Adipocyte (in vitro differentiated cells): Measurements from ENCODE around the gene JMY.
A peak's percentile ranks its signal among the peaks of the same experiment; 100 is the strongest.

Source experiments
- DNase-seq: peaks from one replicate; pipeline ENCODE4 v3.0.0-alpha.2; 2015; ENCODE audit warnings: low read depth
- H3K27me3 ChIP-seq: replicated peaks from 2 replicates; pipeline ENCODE4 v1.7.0; 2013; ENCODE audit warnings: mild to moderate bottlenecking, low read length, moderate library complexity; ENCODE audit not compliant: control insufficient read depth, insufficient read depth
- H3K36me3 ChIP-seq: 2 replicates; pipeline ENCODE4 v1.7.0; 2013; ENCODE audit warnings: low read length, mild to moderate bottlenecking, moderate library complexity; ENCODE audit not compliant: control insufficient read depth, insufficient read depth, severe bottlenecking
- H3K4me1 ChIP-seq: 2 replicates; pipeline ENCODE4 v1.7.0; 2013; ENCODE audit warnings: mild to moderate bottlenecking, low read length, moderate library complexity; ENCODE audit not compliant: control insufficient read depth, insufficient read depth
- H3K4me3 ChIP-seq: 2 replicates; pipeline ENCODE4 v1.7.0; 2013; ENCODE audit warnings: mild to moderate bottlenecking, low read length, moderate library complexity
- H3K9ac ChIP-seq: 2 replicates; pipeline ENCODE4 v1.7.0; 2013; ENCODE audit warnings: mild to moderate bottlenecking, low read length, moderate library complexity
- H3K9me3 ChIP-seq: 2 replicates; pipeline ENCODE4 v1.7.0; 2013; ENCODE audit warnings: mild to moderate bottlenecking, low read length, moderate library complexity; ENCODE audit not compliant: control insufficient read depth

Gene JMY, protein sequence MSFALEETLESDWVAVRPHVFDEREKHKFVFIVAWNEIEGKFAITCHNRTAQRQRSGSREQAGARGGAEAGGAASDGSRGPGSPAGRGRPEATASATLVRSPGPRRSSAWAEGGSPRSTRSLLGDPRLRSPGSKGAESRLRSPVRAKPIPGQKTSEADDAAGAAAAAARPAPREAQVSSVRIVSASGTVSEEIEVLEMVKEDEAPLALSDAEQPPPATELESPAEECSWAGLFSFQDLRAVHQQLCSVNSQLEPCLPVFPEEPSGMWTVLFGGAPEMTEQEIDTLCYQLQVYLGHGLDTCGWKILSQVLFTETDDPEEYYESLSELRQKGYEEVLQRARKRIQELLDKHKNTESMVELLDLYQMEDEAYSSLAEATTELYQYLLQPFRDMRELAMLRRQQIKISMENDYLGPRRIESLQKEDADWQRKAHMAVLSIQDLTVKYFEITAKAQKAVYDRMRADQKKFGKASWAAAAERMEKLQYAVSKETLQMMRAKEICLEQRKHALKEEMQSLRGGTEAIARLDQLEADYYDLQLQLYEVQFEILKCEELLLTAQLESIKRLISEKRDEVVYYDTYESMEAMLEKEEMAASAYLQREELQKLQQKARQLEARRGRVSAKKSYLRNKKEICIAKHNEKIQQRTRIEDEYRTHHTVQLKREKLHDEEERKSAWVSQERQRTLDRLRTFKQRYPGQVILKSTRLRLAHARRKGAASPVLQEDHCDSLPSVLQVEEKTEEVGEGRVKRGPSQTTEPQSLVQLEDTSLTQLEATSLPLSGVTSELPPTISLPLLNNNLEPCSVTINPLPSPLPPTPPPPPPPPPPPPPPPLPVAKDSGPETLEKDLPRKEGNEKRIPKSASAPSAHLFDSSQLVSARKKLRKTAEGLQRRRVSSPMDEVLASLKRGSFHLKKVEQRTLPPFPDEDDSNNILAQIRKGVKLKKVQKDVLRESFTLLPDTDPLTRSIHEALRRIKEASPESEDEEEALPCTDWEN

DNA sequence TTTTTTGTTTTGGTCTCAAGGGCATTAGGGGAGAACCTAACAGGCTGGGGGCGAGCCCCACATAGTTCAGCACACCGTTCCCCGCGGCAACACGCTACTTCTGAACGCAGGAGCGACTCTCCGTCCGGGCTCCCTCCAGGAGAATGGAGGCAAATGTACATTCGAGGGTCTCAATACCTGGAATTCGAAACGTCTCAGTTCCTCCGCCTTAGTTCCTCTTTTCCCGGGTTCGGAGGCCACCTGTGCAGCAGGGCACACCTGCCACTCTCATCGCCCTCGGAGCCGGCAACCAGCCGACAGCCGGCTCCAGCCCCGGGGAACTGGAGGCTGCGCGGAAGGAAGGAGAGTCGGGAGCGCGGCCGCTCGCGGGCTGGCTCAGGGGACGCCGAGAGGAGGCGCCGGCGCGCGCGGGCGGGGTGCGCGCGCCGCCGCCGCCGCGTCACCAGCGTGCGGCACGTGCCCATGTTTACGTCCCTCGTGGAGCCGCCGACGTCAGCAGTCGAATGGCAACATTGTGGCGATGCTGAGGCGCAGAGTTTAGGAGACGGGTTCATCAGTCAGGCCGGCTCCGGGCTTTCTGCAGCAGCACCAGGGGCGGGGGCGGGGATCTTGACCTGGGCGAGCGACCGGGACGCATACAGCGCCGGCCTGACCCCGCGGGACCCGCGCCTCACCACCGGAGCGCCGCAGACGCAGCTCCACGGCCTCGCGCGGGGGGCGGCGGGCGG, at the start of gene JMY:
JMY (plus strand) TSS at position 498 of the 728 bp plus-strand sequence. CDS start 520 bp downstream, outside the sequence.
- DNase-seq: peak; percentile 94
- Histone ChIP-seq H3K9ac (peak within 1 kb of the TSS; percentile 94), H3K36me3 (no peaks in the 10 kb centered on the region), H3K27me3 (no peaks in the 10 kb centered on the region), H3K4me1 (peaks cover 13% of the 10 kb centered on the region), H3K9me3 (no peaks in the 10 kb centered on the region), H3K4me3 (peak within 1 kb of the TSS; percentile 95)

DNA sequence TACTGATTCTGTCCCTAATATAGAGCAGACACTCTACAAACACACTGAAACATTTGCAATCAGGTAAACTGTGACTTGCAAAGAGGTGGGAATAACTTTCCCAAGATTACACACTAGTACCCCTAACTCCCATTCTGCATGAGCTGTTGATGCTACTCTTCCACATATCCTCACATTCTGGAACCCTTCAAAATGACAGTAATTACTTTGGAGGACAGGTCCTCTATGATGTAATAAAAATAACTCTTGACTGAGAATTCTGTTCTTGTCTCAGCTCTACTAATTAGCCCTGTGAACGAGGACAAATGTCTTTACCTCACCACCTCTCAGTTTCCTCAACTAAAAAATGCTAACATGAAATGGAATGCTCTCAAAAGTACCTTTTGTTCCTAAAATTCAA, 49.5 kb upstream of the JMY start:
- Histone ChIP-seq H3K4me1 (peaks cover 17% of the 10 kb centered on the region), H3K36me3 (no peaks in the 10 kb centered on the region), H3K4me3 (no peak overlapping the region), H3K9me3 (no peaks in the 10 kb centered on the region), H3K9ac (no peak overlapping the region), H3K27me3 (no peaks in the 10 kb centered on the region)
- no peak for DNase-seq

DNA sequence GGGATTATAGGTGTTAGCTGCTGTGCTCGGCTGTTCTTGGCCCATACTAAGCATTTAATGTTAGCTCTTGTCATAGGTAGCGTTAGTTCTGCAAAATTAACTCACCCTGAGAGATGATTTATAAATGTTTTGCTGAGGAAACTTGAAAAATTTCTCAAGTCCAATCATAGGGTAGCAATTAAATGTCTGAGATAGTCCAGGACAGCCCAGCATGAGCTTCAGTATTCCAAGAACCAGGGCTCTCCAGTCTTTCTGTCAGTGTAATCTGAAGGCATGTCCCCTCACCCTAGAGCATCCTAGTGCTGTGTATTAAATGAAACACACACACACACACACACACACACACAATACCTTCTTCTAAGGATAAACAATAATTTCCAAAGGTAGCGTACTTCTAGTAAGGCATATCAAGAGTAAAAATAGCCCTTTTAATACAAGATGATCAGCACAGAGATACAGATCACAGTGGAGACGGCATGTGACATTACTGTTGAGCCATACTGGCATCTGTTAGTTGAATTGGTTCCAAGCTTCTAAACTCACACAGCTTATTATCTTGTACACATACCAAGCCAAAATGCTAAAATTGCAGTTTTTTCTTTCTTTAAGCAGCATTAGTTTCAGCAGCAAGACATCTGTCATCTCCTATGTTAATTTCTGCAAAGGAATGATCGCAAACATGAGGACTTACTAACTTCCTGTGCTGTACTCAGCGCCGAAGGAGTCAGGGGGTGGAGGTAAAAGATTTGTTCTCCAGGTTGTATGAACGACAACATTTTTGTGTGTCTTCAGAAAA, 46.3 kb upstream of the JMY start:
- H3K27me3 ChIP-seq: no peaks in the 10 kb centered on the region
- no peak overlapping the region for H3K4me3 ChIP-seq
- peaks cover 11% of the 10 kb centered on the region for H3K4me1 ChIP-seq
- H3K9me3 ChIP-seq: no peaks in the 10 kb centered on the region
- H3K36me3 ChIP-seq: no peaks in the 10 kb centered on the region
- peak; percentile 32 for DNase-seq
- no peak overlapping the region for H3K9ac ChIP-seq

DNA sequence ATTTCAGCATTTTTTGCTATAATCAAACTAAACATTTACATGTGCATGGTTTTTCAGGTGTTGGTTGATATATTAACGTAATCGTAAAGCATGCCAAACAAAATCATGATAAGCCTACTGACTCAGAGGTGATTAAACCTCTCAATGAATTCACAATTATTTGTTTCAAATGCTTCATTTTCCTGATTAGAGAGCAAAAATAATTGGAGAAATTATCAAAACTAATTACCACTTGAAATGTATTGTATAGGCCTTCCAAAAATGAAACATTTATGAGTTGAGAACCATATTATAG, 45.7 kb upstream of the JMY start:
- Histone ChIP-seq H3K4me3 (no peak overlapping the region), H3K4me1 (peaks cover 11% of the 10 kb centered on the region), H3K9me3 (no peaks in the 10 kb centered on the region), H3K27me3 (no peaks in the 10 kb centered on the region), H3K36me3 (no peaks in the 10 kb centered on the region), H3K9ac (no peak overlapping the region)
- DNase-seq: no peak

DNA sequence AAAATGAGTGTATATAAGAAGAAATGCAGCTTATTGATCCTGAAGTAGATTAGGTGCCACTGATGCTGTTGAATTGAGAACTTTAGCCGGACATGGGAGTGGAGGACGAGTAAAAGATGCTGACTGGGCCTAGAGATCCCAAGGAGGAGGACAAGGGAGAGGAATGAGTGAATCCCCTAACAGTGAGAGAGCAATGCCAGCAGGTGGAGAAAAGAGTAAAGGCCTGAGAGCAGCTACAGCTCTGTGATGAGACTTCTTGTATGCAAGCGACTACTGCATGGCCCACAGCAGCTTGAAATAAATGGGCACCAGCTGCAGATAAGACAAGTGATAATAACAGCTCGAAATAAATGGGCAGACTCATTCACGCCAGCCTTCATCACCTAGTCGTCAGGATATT, 44.5 kb upstream of the JMY start:
- Histone ChIP-seq H3K9ac (no peak overlapping the region), H3K9me3 (no peaks in the 10 kb centered on the region)
- no peak for DNase-seq

DNA sequence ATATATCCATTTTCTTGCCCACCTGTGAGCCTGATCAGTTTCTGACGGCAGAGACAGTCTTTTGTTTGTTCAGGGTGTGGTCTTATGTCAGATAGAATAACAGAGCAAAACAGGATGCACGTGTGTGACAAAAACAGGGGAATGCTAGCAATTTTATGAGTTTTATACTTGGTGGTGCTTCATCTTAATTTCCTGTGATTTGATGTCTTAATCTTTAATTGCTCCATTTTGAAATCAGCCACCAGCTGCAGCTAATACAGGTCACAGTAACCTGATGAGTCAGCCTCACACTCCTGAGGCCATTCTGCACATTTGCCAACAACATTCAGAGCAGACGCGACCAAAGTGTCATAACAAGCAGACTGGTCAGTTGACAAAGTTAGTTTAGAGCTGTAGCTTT, 42.3 kb upstream of the JMY start:
- no peaks in the 10 kb centered on the region for H3K9me3 ChIP-seq
- peaks cover 11% of the 10 kb centered on the region for H3K4me1 ChIP-seq
- no peaks in the 10 kb centered on the region for H3K36me3 ChIP-seq
- H3K4me3 ChIP-seq: no peak overlapping the region
- H3K27me3 ChIP-seq: no peaks in the 10 kb centered on the region
- DNase-seq: peak; percentile 36
- H3K9ac ChIP-seq: no peak overlapping the region

More for the DNA sequence above, 44.5 kb upstream of the JMY start:
- no peaks in the 10 kb centered on the region for H3K27me3 ChIP-seq
- H3K36me3 ChIP-seq: no peaks in the 10 kb centered on the region
- no peak overlapping the region for H3K4me3 ChIP-seq
- H3K4me1 ChIP-seq: peaks cover 11% of the 10 kb centered on the region

DNA sequence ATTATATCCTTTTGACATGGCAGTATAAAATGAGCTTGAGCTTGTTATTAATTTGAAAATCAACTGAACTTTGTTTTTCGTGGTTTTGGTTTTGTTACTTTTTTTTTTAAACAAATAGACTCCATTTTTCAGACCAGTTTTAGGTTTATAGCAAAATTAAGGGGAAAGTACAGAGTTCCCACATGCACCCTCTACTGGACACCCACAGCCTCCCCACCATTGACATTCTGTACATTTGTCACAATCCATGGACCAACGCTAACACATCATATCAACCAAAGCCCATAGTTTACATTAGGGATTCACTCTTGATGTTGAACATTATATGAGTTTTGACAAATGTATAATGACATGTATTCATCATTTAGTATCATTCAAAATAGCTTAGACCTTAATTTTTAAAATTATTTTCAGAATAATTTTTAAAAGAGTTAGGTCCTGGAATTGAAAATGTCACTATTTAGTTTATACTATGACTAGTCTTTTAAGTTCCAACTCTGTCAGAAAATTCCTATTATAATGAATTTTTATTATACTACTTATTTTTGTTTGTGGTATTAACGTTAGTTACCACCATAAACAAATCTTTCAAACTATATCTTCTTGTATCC, 35.3 kb upstream of the JMY start:
- H3K27me3 ChIP-seq: no peaks in the 10 kb centered on the region
- H3K9me3 ChIP-seq: no peaks in the 10 kb centered on the region
- H3K4me1 ChIP-seq: peaks cover 5% of the 10 kb centered on the region
- peak; percentile 40 for DNase-seq
- no peak overlapping the region for H3K4me3 ChIP-seq
- H3K9ac ChIP-seq: no peak overlapping the region
- no peaks in the 10 kb centered on the region for H3K36me3 ChIP-seq

DNA sequence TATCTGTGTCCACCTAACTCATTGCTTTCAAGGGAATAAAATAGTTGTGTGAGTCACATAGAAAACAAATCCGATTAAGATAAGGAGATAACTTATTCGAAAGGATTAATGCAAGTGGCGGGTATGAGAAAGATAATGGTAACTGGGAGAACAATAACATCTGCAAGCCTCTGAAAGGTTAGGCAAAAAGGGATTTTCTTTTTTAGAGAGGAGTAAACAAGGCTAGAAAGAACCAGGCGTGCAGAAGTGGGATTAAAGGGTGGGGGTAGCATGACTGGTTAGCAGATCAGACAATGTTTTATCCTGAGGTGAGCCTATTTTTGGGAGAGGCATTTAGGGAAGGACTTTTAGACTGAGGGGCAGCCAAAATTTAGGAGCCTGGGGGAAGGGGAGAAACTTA, 34.7 kb upstream of the JMY start:
- H3K27me3 ChIP-seq: no peaks in the 10 kb centered on the region
- no peak overlapping the region for H3K4me3 ChIP-seq
- H3K9ac ChIP-seq: no peak overlapping the region
- H3K9me3 ChIP-seq: no peaks in the 10 kb centered on the region
- no peaks in the 10 kb centered on the region for H3K36me3 ChIP-seq
- no peak for DNase-seq
- H3K4me1 ChIP-seq: peaks cover 5% of the 10 kb centered on the region

DNA sequence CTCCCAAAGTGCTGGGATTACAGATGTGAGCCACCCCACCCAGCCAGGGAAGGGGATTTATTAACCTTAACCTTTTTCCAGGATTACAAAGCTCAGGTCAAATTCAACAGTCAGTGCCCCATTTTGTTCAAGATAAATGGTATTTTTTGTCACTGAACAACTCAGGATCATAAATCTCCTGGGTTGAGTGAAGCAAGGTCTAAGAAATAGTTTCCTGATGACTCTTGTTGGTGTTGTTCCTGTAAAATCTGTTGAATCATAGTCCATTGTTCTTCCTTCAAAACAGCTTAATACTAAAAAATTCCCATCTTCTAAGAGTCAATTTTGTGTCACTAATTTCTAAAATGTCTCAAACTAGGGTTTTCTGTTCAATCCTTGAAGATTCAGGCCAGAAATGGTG, 33.9 kb upstream of the JMY start:
- no peaks in the 10 kb centered on the region for H3K27me3 ChIP-seq
- H3K9me3 ChIP-seq: no peaks in the 10 kb centered on the region
- no peak overlapping the region for H3K9ac ChIP-seq
- H3K36me3 ChIP-seq: no peaks in the 10 kb centered on the region
- H3K4me1 ChIP-seq: peaks cover 5% of the 10 kb centered on the region
- no peak overlapping the region for H3K4me3 ChIP-seq
- DNase-seq: peak; percentile 53

DNA sequence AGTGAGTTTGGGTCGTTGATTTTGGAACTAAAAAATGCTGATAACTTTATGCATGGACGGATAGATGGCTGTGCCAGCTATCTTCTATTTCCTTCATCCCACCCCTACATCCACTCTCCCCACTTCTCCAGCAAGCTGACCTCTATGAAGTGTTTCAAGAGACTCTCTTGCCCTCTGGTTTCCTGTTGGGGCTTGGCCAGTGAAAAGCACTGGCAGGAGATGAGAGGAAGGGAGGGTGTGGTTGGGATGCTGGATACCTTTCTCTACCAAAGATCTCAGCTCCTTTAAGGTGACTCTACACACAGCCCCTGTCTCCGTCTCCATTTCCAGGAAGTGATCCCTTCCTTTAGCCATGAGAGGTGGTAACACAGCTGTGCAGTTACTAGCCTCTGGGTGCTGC, 30.0 kb upstream of the JMY start:
- Histone ChIP-seq H3K4me1 (peaks cover 5% of the 10 kb centered on the region), H3K9me3 (no peaks in the 10 kb centered on the region), H3K9ac (no peak overlapping the region), H3K36me3 (no peaks in the 10 kb centered on the region), H3K4me3 (no peak overlapping the region), H3K27me3 (no peaks in the 10 kb centered on the region)
- no peak for DNase-seq
